Parietal lobe (tissue), 1 donor: Measurements from ENCODE around the gene USP17L19. TPM values are rescaled to one million over a fixed set of nuclear protein-coding genes. Genes with fewer than 3 reads are reported as not detected.

ENCODE experiments used
- total RNA-seq: library from RNA; depleted of rRNA; stranded (reverse); fragments of >200 nt; gene quantifications from one replicate; pipeline ENCODE4 v1.2.3, GENCODE V29; 2014

The USP17L19 gene
- not detected for total RNA-seq

GRCh38 chr4:9253078-9253477 lies at the start of gene USP17L19:
USP17L19 (plus strand) TSS chr4:9253378; CDS start chr4:9253378, 0 bp downstream.

GRCh38 chr4:9210357-9210756 lies 42.8 kb upstream of the USP17L19 start, which contains the start of gene USP17L10:
USP17L10 (plus strand) TSS chr4:9210657; CDS start chr4:9210657, 0 bp downstream.

GRCh38 chr4:9215105-9215504 lies 38.1 kb upstream of the USP17L19 start, which contains the start of gene USP17L11:
USP17L11 (plus strand) TSS chr4:9215405; CDS start chr4:9215405, 0 bp downstream.

GRCh38 chr4:9219852-9220251 lies 33.3 kb upstream of the USP17L19 start, which contains the start of gene USP17L12:
USP17L12 (plus strand) TSS chr4:9220152; CDS start chr4:9220152, 0 bp downstream.

GRCh38 chr4:9224596-9224995 lies 28.6 kb upstream of the USP17L19 start, which contains the start of gene USP17L13:
USP17L13 (plus strand) TSS chr4:9224896; CDS start chr4:9224896, 0 bp downstream.

GRCh38 chr4:9234085-9234484 lies 19.1 kb upstream of the USP17L19 start, which contains the start of gene USP17L15:
USP17L15 (plus strand) TSS chr4:9234385; CDS start chr4:9234385, 0 bp downstream.

GRCh38 chr4:9243579-9243978 lies 9.6 kb upstream of the USP17L19 start, which contains the start of gene USP17L17:
USP17L17 (plus strand) TSS chr4:9243879; CDS start chr4:9243879, 0 bp downstream.

GRCh38 chr4:9247953-9248680 lies 5.1 kb upstream of the USP17L19 start, which contains the start of gene USP17L18:
USP17L18 (plus strand) TSS chr4:9248630; CDS start chr4:9248630, 0 bp downstream.

GRCh38 chr4:9257824-9258223 lies 4.6 kb downstream of the USP17L19 start, which contains the start of gene USP17L20:
USP17L20 (plus strand) TSS chr4:9258124; CDS start chr4:9258124, 0 bp downstream.

GRCh38 chr4:9262572-9262971 lies 9.4 kb downstream of the USP17L19 start, which contains the start of gene USP17L21:
USP17L21 (plus strand) TSS chr4:9262872; CDS start chr4:9262872, 0 bp downstream.

GRCh38 chr4:9267319-9267718 lies 14.1 kb downstream of the USP17L19 start, which contains the start of gene USP17L22:
USP17L22 (plus strand) TSS chr4:9267619; CDS start chr4:9267619, 0 bp downstream.

Other genes with a start within 250 kb of the USP17L19 start
- gene FAM90A26, start 83.0 kb upstream of the USP17L19 start, total RNA-seq = not detected
- gene USP17L10, start 42.7 kb upstream of the USP17L19 start, total RNA-seq = not detected
- gene USP17L11, start 38.0 kb upstream of the USP17L19 start, total RNA-seq = not detected
- gene USP17L12, start 33.2 kb upstream of the USP17L19 start, total RNA-seq = not detected
- gene USP17L13, start 28.5 kb upstream of the USP17L19 start, total RNA-seq = not detected
- not detected for gene USP17L15, start 19.0 kb upstream of the USP17L19 start, total RNA-seq
- not detected for gene USP17L17, start 9.5 kb upstream of the USP17L19 start, total RNA-seq
- gene USP17L18, start 4.7 kb upstream of the USP17L19 start, total RNA-seq = not detected
- not detected for gene USP17L20, start 4.7 kb downstream of the USP17L19 start, total RNA-seq
- gene USP17L21, start 9.5 kb downstream of the USP17L19 start, total RNA-seq = not detected
- not detected for gene USP17L22, start 14.2 kb downstream of the USP17L19 start, total RNA-seq
- gene USP17L24, start 71.8 kb downstream of the USP17L19 start, total RNA-seq = not detected
- gene USP17L25, start 76.5 kb downstream of the USP17L19 start, total RNA-seq = not detected
- gene USP17L26, start 81.3 kb downstream of the USP17L19 start, total RNA-seq = not detected
- gene USP17L5, start 86.0 kb downstream of the USP17L19 start, total RNA-seq = not detected
- not detected for gene USP17L27, start 90.8 kb downstream of the USP17L19 start, total RNA-seq
- not detected for gene USP17L28, start 95.5 kb downstream of the USP17L19 start, total RNA-seq
- gene USP17L29, start 100.3 kb downstream of the USP17L19 start, total RNA-seq = not detected
- gene USP17L30, start 109.8 kb downstream of the USP17L19 start, total RNA-seq = not detected
- gene DEFB131A, start 191.0 kb downstream of the USP17L19 start, total RNA-seq = not detected